Activated naive CD8-positive, alpha-beta T cell treated with anti-CD3 and anti-CD28 coated beads, Interleukin-2, amount 50 U/mL, for 16 hours (primary cell): ENCODE measurements around the gene LHFPL6.

Experiments used
- DNase-seq: peaks from one replicate; pipeline ENCODE4 v3.0.0-alpha.2; 2020; ENCODE audit warnings: low read depth, low spot score

Gene LHFPL6

DNA sequence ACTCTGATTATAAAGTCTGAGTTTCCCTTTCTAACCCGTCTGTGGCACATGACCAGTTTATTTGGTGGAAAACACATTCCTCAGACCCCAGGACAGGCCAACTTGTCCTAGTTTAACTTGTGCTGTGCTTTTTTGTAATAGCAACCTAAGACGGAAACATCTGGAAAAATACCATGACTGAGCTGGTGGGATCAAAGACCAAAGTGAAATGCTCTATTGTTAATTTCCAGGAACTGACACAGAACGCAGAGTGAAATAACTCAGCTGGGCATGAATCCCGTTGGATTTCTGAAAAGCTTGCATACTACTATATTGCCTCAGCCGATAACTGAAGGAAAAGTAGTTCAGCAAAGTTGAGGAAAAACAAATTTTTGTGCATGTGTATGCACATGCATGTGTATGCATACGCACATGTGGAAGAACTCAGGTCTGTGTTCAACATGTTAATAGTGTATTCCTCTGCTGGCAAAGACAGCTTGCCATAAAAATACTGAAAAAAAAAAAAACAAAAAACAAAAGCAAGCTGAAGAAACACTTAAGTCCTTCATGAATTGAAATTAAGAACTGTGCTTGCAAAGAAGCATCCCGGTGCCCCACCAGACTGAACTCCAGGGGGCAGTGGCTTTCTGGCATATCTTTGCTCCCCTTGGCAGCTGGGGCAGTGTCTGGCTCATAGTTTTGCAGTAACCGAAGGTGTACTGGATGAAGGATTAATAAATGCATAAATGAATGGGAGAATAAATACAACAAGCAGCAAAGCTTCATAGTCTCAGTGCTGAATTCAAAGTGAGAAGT lies 187.8 kb downstream of the LHFPL6 start:
- no peak for DNase-seq

DNA sequence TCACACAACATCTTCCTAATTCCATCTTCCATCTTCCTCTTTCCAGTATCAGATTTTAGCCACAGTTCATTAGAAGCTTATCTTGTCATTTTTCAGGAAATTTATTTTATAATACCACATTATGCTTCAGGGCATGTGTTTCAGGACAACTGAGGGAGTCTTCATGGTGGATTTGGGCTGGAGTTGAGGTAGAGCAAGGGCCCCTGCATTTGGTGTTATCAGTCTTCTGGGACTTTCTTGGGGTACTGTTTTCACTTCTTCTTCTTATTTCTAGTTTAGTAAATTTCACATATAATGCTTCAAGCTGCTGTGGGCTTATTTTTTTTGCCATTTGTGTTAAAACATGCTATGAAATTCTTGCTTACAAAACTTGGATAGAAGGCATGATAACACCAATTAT lies 188.7 kb downstream of the LHFPL6 start:
- DNase-seq: no peak

DNA sequence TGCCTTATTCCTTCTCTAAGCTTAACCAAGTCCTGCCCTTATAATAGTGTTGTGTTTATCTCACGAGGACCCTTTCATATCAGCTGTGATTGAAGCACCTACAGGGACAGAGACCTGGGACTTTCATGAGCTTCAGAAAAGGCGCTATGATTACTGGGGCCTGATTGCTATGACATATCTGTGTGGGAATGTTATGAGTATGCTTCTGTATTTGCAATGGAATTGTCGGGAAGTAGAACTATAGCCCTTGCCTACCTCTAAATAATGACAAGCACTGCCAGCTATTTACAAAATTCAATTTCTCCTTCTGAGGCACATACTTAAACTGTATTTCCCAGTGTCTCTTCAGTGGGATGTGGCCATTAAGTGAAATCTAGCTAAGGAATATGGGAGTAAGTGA lies 191.5 kb downstream of the LHFPL6 start:
- DNase-seq: no peak

DNA sequence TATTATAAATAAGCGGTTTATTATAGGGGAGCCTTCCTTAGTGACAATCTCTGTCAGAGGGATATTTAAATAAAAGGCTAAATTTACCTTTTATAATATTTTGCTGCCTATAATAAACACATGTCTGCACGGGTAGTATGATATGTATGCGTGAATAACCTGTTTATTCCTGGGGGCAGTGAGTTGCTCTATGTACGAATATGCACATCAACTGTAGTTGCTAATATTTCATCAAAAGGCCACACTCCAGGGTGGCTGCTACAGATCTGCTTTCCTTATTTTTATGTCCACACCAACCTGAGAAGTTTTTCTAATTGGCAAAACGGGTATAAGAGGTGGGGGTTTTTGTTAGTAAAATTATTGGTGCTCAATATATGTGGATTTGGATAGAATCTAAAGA lies 192.0 kb downstream of the LHFPL6 start:
- DNase-seq: no peak

DNA sequence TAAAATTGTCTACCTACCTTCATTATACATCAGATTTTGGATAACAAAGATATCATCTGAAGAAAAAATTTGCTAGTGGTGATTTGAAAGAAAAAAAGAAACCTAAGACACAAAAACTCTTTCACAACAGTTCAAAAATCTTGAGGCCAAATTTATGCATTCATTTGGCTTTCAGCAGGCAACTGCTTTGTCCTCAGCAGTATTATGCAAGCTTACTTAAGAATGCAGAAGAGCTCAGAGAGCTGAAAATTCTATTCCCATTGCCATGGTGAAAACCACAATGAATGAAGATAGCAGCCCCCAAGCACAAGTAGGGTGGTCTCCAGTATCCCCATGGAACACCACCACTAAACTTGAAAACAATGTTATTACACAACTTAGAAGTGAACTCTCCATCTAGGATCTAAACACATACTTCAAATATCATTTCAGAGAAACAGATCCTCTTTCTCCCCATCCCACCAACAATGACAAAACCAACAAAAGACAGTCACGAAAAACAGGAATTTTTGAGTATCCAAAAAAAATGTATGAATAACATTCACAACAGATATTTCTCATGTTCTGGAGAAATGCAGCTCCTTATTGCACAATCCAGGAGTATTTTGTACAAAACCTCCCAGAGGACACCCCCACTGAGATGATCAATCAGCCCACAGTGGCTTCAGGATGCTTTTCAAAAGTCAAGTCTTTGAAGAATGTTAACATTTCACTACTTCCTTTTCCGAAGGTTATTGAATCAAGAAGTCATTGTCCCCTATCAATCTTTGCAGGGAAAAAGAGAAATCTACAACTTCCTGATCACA lies 192.7 kb downstream of the LHFPL6 start:
- no peak for DNase-seq

DNA sequence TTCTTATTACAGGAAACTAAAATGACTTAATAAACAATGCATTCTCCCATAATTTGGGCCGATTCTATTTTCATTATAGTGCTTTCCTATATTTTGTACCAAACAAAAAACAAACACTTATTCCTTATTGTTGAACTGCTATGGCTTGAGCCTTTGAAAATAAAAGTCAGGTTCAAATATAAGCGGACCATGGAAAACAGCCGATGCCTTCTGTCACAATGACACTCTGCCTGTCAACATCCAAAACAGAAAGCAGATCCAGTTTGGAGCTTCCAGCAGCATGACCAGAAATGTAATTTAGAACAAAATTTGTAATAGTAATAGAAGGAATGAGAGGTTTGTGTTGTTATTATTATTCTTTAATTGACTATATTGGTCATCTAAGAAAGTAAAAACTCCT lies 194.5 kb downstream of the LHFPL6 start:
- no peak for DNase-seq

DNA sequence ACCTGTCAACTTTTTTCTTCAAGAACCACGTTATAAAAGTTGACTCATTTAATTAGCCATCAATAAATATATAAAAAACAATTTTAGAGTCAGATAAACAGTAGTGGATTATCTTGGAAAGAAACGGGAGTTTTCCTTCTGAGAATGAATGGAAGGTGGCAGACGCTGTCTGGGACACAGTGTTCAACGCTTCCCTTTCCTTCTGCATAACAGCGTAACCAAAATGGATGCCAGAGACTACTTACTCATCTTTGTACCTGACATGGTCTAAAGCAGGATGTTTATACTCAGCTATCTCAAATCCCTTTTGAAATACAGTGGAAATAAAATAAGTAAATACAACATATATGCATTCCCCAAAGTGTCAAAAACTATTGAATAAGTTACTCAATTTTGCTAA lies 195.2 kb downstream of the LHFPL6 start:
- DNase-seq: no peak

DNA sequence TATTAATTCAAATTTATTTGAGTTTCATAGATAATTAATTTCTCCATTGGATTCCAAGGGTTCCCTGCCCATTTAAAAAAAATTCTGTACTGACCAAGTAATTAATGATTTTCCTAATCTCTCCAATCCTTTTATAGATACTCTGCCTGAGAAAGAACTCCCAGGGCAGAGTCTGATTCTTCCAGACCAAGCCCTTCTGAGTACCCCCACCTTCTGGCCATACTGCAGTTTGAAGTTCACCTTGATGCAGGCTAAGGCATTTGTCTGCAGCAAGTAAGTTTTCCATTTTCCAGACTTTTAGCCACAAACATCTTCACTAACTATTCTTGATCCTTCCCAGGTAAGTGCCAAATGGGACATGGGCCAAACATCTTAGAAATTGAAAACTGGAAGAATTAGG lies 195.9 kb downstream of the LHFPL6 start:
- no peak for DNase-seq

DNA sequence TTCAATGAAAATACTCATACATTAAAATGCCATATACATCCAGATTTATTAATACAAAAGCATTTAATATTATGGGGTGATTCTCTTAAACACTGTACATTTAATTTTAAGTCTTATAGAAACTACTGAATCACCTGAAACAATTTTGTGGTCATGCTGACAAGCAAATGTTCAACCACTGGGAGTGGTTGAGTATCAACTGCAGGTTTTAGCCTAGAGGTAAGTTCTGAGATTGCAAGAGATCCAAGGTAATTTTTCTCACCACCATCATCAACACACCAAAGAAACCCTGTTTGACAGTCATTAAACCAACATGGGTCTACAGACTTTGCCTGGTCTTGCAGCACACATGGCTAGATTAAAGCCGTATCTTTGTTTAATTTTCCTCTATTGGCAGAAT lies 196.3 kb downstream of the LHFPL6 start:
- no peak for DNase-seq

DNA sequence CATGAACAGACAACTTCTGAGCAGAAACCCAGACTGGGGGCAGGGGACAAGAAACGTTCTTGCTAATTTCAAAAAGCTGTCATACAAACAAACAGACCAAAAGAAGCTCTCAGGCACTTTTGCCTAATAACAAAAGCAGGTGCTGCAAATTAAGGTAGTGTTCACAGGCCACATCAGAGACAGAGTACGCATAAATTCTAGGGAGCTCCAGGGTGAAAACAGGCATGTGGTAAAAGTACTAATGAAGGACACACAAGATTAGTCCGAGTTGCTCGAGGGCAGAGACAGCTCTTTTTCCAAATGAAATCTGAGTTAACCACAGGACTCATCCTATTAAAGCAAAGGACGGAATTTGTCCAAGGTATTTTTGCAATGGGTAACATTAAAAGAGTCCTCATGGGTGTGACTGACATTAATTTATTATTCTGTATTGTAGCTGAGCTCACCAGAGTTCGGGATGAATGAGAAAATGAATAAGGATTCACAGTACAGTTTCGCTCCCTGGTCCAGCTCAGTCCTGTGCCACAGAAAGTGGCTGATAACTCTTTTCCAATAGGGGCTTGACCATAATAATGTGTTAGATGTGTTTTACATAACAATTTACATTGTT lies 197.3 kb downstream of the LHFPL6 start:
- DNase-seq: no peak

DNA sequence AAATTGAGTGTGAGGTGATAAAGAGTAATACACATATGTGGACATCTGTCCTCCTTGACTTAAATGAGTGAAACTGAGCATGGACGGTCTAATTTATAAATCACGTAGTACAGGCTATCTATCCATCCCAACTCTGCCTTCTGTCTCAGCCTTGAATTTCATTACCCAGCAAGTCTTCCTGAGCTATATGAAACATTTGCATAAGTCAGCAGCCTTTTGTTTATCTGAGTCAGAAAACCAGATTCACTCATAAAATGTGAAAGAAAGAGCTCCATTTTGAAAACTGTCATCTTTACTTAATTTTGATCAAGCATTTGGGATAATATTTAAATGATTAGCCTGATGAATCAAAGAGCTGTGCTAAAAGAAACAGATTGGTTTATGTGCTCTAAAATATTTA lies 197.9 kb downstream of the LHFPL6 start:
- no peak for DNase-seq

DNA sequence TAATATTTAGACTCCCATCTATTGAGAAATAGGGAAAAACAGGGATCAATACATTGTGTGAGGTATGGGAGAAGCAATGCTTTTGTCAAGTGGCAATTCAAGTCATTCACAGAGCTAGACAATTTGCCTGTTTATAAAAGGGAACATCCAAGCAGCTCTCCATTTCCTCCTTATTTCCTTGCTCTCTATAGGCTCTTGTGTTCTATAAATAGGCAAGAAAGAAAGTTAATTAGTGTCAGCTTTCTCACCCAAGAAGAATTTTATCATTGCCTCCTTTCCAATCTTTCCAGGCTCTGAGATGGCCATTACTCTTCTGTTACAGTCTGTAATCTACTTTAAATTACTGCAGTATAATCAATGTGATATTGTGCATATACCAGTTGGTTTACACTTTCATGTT lies 199.9 kb downstream of the LHFPL6 start:
- no peak for DNase-seq

DNA sequence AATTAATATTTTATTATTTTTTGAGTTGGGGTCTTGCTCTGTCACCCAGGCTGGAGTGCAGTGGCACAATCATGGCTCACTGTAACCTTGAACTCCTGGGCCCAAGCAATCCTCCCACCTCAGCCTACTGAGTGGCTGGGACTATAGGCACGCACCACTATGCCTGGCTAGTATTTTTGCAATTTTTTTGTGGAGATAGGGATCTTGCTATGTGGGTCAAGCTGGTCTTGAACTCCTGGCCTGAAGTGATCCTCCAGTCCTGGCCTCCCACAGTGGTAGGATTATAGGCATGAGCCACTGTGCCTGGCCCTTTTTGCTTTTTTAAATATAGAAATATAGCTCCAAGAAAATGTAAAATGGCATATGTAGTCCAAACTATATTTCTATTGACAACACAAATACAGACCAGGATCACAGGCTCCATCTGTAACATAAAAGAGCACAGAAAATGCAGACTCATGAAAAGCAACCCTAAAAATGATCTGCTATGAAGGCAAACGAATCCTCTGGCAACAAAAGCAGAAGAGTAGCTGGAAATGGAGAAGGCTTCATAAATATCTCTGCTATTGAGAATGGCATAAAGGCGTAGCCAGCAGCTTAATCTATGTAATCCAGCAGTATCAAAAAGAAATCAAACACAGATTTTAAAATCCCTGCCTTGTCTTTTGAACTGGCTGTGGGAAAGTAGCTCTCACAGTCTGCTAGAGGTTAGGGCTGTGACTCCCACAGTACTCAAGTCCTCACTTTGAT lies 200.6 kb downstream of the LHFPL6 start:
- no peak for DNase-seq

DNA sequence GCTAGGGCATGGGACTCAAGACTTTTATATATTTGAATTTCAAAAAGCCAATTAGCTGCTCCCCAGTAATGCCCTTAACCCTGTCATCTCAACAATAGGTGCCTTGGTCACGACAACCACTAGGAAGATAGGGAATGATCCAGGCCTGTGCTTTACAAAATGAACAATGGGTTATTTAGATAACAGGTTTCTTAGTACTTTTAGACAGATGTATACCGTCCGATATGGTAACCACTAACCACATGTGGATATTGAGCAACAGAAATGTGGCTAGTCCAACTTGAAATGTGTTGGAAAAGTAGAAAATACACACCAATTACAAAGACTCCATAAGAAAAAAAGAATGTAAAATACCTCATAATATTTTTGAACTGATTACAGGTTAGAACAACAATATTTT lies 201.2 kb downstream of the LHFPL6 start:
- DNase-seq: no peak

DNA sequence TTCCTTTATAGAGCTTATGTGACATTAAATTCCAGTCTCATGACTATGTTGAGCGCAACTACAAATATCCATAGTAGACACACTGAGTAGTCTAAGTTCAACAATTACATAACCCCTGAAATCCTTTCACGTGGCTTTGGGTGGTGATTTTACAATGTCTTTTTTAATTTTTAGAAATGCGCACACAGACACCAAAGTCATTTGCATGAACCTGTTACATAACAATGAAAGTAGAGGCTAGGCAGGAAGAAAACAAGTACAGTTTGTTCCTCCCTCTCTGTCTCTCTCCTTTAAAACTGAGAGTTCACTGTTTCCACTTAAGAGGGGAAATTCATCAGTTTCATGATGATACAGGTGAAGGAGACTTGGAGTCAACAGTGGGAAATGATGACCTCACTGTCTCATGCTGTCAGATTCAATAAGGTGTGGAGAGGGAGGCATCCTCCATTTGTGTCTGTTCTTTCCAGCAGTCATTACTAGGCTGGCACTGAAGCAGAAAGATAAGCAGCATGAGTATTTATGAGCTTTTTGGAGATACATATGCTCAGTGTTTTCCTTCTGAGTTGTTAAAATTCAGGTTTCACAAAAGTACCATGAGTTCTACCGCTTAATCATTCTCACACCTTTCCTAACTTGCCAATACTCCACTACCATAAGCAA lies 201.8 kb downstream of the LHFPL6 start:
- DNase-seq: no peak

DNA sequence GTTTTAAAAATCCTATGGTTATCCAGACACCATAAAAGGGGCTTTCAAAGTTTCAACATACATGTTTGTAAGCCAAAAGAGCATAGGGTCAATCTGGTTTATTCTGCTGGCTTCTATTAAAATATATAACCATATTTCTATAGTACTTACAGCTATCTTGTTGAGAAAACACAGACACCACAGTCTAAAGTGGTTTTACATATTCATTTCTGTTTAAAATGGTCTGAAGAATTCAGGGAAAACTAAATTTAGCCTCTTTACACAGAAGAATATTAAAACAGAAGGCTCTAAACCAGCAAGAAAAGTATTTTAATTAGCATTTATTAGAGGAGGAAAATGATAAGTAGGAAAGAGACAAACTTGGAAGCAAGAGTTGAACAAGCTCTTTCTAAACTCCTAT lies 203.9 kb downstream of the LHFPL6 start:
- DNase-seq: no peak

DNA sequence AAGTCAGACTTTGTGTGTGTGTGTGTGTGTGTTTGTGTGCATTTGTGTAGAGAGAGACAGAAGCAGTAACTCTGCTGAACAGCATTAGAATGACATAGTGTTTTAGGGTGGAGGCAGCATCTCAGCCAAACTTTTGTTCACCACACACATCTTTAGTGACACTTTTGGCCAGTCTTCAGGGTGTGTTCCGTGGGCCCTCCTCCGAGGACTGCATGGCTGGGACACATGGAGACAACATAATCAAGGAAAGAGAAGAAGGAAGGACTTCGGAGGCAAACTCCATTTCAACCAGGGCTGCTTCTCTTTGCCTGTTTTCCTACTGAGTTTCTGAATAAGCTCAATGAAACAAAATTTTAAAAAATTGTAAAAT lies 205.1 kb downstream of the LHFPL6 start:
- DNase-seq: no peak

DNA sequence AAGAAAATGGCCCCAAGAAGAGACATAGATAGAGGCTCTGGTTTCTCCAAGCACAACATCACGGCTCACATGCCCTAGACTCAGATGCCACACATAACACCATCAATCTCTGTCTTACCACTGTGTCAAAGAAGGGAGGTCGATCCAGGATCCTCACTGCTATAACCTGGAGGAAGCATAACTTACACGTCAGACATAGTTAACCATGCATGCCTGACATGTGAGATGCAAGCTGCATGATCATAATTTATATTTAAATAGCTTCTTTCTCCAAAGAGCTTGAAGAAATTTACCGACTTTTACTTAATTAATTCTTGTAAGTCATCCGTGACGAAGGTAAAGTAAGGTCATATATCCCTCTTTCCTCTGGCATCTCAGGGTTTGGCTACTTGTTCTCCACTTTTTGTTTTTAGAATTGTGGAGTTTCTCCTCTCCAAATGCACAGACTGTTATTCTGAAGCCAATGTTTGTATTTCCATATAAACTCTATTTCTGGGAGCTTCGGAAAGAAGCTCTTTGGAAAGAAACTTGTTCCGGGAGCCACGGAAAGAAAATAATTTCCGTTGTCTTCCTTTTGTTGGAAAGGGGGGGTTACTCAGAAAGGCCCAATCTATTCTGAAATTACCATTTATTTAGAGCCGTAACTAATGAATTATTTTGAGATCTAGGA lies 205.6 kb downstream of the LHFPL6 start:
- DNase-seq: no peak

DNA sequence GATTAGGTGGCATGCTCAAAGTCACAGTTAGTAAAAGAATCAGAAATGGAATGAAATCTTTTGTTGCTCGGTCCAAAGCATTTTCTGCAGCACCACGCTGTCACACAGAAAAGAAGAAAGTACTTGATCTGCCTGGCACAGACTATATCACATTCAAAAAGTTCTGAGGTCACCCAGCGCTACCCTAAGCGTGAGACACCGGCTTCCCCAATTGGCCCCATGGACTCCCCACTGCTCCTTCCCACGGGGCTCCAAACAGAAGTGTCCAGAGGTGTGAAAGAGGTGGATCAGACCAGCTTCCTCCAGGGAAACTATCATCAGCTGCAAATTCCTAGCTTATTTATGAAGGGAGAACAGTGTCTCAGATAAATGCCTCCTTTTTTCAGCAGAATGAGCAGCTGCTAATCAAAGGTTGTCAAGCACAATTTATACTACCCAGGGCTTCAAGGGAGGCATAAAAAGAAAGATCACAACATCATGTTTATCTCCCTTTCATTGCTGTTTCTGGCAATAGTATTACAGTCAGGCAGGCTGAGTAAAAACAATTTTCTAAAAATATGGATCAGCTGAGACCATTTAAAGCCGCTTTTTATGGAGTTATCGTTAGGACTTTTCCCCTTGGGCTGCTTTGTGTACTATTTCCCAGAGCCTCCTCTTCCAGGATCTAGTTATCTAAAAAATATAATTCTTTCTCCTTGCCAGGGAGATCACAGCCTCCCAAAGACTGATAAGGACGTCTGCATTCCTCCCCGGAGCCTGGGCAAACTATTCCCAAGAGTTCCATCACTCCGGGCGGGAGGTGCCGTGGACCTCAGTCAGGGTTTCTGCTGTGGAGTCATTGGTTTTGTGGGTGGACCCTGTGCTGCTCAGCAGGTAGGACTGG lies 208.0 kb downstream of the LHFPL6 start:
- no peak for DNase-seq

DNA sequence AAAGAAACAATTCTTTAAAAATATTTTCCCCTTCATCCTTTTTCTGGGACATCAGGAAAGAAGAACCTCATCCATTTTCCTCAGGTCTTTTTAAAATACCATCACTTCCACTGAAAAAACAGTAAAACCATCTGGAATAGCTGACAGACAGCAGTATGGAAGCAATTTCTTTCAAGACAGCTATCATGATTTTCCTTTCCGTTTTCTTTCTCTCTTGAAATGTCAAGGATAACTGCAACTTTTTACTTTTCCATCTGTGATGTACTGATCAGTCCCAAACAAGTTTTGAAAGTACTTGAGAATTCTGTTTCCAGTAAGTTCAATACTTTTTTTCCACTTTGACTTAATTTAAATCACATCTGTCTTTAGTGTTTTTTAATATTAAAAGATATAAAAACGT lies 211.2 kb downstream of the LHFPL6 start:
- no peak for DNase-seq
